Ascending aorta (tissue), 2 donors: ENCODE data around the gene CD14. TPM values are rescaled to one million over a fixed set of nuclear protein-coding genes. Genes with fewer than 3 reads are reported as not detected.
"Not testable (repeated sequence)": the region's sequence is repeated elsewhere in the genome, so short reads cannot be mapped to it uniquely, and the experiment has no call there.

ENCODE experiments used
- DNase-seq, 2 donors: peaks; one replicate each; pipeline ENCODE4 v3.0.0-alpha.2; 2019; ENCODE audit warnings: low spot score in 2 of 2
- H3K27ac ChIP-seq, 2 donors: fragments of 200-600 bp; sonication (generic); one replicate each; pipeline ENCODE4 v1.5.1; 2016 to 2017; ENCODE audit warnings: mild to moderate bottlenecking in 1 of 2
- H3K27me3 ChIP-seq: fragments of 200-600 bp; sonication (generic); one replicate; pipeline ENCODE4 v1.5.1; 2017
- H3K36me3 ChIP-seq, 2 donors: fragments of 200-600 bp; sonication (generic); one replicate each; pipeline ENCODE4 v1.5.1; 2016
- H3K4me1 ChIP-seq, 2 donors: fragments of 200-600 bp; sonication (generic); one replicate each; pipeline ENCODE4 v1.5.1; 2016 to 2017; ENCODE audit warnings: mild to moderate bottlenecking in 1 of 2
- H3K4me3 ChIP-seq, 2 donors: fragments of 200-600 bp; sonication (generic); one replicate each; pipeline ENCODE4 v1.5.1; 2016 to 2017; ENCODE audit warnings: mild to moderate bottlenecking in 1 of 2
- H3K9me3 ChIP-seq, 2 donors: fragments of 200-600 bp; sonication (generic); one replicate each; pipeline ENCODE4 v1.5.1; 2016
- CTCF ChIP-seq, 3 experiments: fragments of 200-600 bp in 2 of 3; fragments of 450-650 bp in 1 of 3; sonication (generic) in 2 of 3; IDR thresholded peaks; one replicate each; pipeline ENCODE4 v1.5.1; 2016 to 2019; ENCODE audit warnings: antibody characterized with exemption in 3 of 3, mild to moderate bottlenecking in 1 of 3, moderate library complexity in 1 of 3
- intact Hi-C: fragments of 100-400 bp; cut with DNase I; formaldehyde crosslinking; loops from one replicate; pipeline ENCODE4 v1.15.1; 2023
- total RNA-seq: library from RNA; depleted of rRNA; stranded (reverse); fragments of >200 nt; gene quantifications from one replicate; pipeline ENCODE4 v1.1.0, GENCODE V29; 2016

The CD14 gene
- total RNA-seq, 1 donor from 2014 or later: 122 TPM

GRCh38 chr5:140608722-140609121, 24.3 kb downstream of the CD14 start:
- H3K36me3 ChIP-seq: no peaks in the 10 kb centered on the region
- no peak overlapping the region for H3K4me3 ChIP-seq
- no peak for TF ChIP-seq CTCF (IDR thresholded peaks at IDR 0.05)
- intact Hi-C loops: no loop called here
- H3K27me3 ChIP-seq: no peaks in the 10 kb centered on the region
- no peak overlapping the region for H3K27ac ChIP-seq
- no peak for DNase-seq
- no peaks in the 10 kb centered on the region for H3K4me1 ChIP-seq
- no peaks in the 10 kb centered on the region for H3K9me3 ChIP-seq

- intact Hi-C loops: no loop called here
- Histone ChIP-seq H3K27ac (no peak overlapping the region), H3K4me1 (no peaks in the 10 kb centered on the region), H3K27me3 (no peaks in the 10 kb centered on the region), H3K9me3 (no peaks in the 10 kb centered on the region), H3K4me3 (no peak overlapping the region), H3K36me3 (no peaks in the 10 kb centered on the region)
- no peak for DNase-seq
- TF ChIP-seq CTCF (IDR thresholded peaks at IDR 0.05): no peak
Observed at GRCh38 chr5:140607031-140607430, 25.9 kb downstream of the CD14 start.

GRCh38 chr5:140605879-140606278, 27.1 kb downstream of the CD14 start:
- Histone ChIP-seq H3K27me3 (no peaks in the 10 kb centered on the region), H3K27ac (no peak overlapping the region), H3K9me3 (no peaks in the 10 kb centered on the region), H3K4me3 (no peak overlapping the region), H3K4me1 (no peaks in the 10 kb centered on the region), H3K36me3 (no peaks in the 10 kb centered on the region)
- no peak for TF ChIP-seq CTCF (IDR thresholded peaks at IDR 0.05)
- intact Hi-C loops: no loop called here
- no peak for DNase-seq

GRCh38 chr5:140603734-140604133, 29.2 kb downstream of the CD14 start:
- H3K4me3 ChIP-seq: no peak overlapping the region
- no peaks in the 10 kb centered on the region for H3K9me3 ChIP-seq
- DNase-seq: no peak
- TF ChIP-seq CTCF (IDR thresholded peaks at IDR 0.05): no peak
- H3K4me1 ChIP-seq: no peaks in the 10 kb centered on the region
- no peaks in the 10 kb centered on the region for H3K27me3 ChIP-seq
- H3K36me3 ChIP-seq: no peaks in the 10 kb centered on the region
- H3K27ac ChIP-seq: no peak overlapping the region
- intact Hi-C loops: no loop called here

GRCh38 chr5:140603446-140603698, 29.6 kb downstream of the CD14 start:
- H3K36me3 ChIP-seq, H3K4me1 ChIP-seq, DNase-seq, H3K4me3 ChIP-seq, intact Hi-C loops, H3K9me3 ChIP-seq, H3K27ac ChIP-seq, H3K27me3 ChIP-seq: not testable (repeated sequence)

GRCh38 chr5:140602147-140602546, 30.8 kb downstream of the CD14 start:
- Histone ChIP-seq H3K27me3 (no peaks in the 10 kb centered on the region), H3K36me3 (no peaks in the 10 kb centered on the region), H3K4me1 (no peaks in the 10 kb centered on the region), H3K27ac (peak overlapping the region in 1 of 2 donors; percentile 44), H3K9me3 (no peaks in the 10 kb centered on the region), H3K4me3 (no peak overlapping the region)
- no peak for TF ChIP-seq CTCF (IDR thresholded peaks at IDR 0.05)
- no peak for DNase-seq
- intact Hi-C loops: no loop called here
